A673 (cell line): ENCODE data around the gene CUBN. TPM values are rescaled to one million over a fixed set of nuclear protein-coding genes. Genes with fewer than 3 reads are reported as not detected.

Source experiments
- BruUV-seq: library from RNA; stranded (reverse); fragments of 400-500 nt; replicated peaks from 2 replicates; lab custom pipeline; 2021; lab: Mats Ljungman, UMichigan
- CTCF ChIA-PET: fragments of 300-600 bp; sonication (Branson Sonifier 250); formaldehyde crosslinking; loops from one replicate; lab custom pipeline; 2022; ENCODE audit warnings: antibody characterized with exemption; lab: Charles Lee
- POLR2A ChIA-PET: fragments of 300-600 bp; sonication (Branson Sonifier 250); formaldehyde crosslinking; loops from one replicate; lab custom pipeline; 2022; ENCODE audit warnings: antibody characterized with exemption; ENCODE audit not compliant: low non-redundant PET; lab: Charles Lee
- DNase-seq: peaks from one replicate; pipeline ENCODE4 v3.0.0-alpha.2; 2015; ENCODE audit warnings: low spot score
- H3K27ac ChIP-seq: fragments of 200-600 bp; sonication (generic); 2 replicates; pipeline ENCODE4 v1.5.1; 2016; ENCODE audit warnings: mixed run types, low read depth, mild to moderate bottlenecking, mixed read lengths, antibody characterized with exemption, low read length; ENCODE audit not compliant: poor library complexity, severe bottlenecking
- H3K27me3 ChIP-seq: fragments of 200-600 bp; sonication (generic); replicated peaks from 2 replicates; pipeline ENCODE4 v1.6.1; 2017; ENCODE audit warnings: mixed run types, low read depth, mild to moderate bottlenecking, mixed read lengths, antibody characterized with exemption, low read length; ENCODE audit not compliant: insufficient read depth, poor library complexity
- H3K36me3 ChIP-seq: fragments of 200-600 bp; sonication (generic); 2 replicates; pipeline ENCODE4 v1.6.1; 2016; ENCODE audit warnings: mixed run types, mild to moderate bottlenecking, mixed read lengths, antibody characterized with exemption, low read length; ENCODE audit not compliant: insufficient read depth, poor library complexity, severe bottlenecking
- H3K4me1 ChIP-seq: fragments of 200-600 bp; sonication (generic); 2 replicates; pipeline ENCODE4 v1.6.1; 2017; ENCODE audit warnings: mixed run types, mild to moderate bottlenecking, mixed read lengths, antibody characterized with exemption, low read length; ENCODE audit not compliant: insufficient read depth, poor library complexity, severe bottlenecking
- H3K4me3 ChIP-seq: fragments of 200-600 bp; sonication (generic); 2 replicates; pipeline ENCODE4 v1.5.1; 2016; ENCODE audit warnings: low read depth, mixed run types, mild to moderate bottlenecking, mixed read lengths, low read length; ENCODE audit not compliant: poor library complexity, severe bottlenecking
- H3K9me3 ChIP-seq: fragments of 200-600 bp; sonication (generic); 2 replicates; pipeline ENCODE4 v1.6.1; 2016; ENCODE audit warnings: mixed run types, low read depth, mild to moderate bottlenecking, mixed read lengths, antibody characterized with exemption, low read length; ENCODE audit not compliant: poor library complexity, severe bottlenecking
- EZH2 ChIP-seq: fragments of 200-600 bp; sonication (generic); IDR thresholded peaks from 2 replicates; pipeline ENCODE4 v1.6.1; 2017; ENCODE audit warnings: borderline replicate concordance, low read depth, mild to moderate bottlenecking, mixed read lengths, antibody characterized with exemption, low read length; ENCODE audit not compliant: poor library complexity, severe bottlenecking
- intact Hi-C: fragments of 100-400 bp; cut with micrococcal nuclease; formaldehyde crosslinking; loops from one replicate; pipeline ENCODE4 v1.10.0; 2022; ENCODE audit not compliant: unreplicated experiment
- total RNA-seq: library from RNA; stranded (reverse); gene quantifications from 2 replicates; pipeline ENCODE4 v1.2.3, GENCODE V29; 2021
- TF ChIP-seq, protein P1 (sequence below): fragments of 300-800, 200-600 bp; sonication (generic); conservative IDR thresholded peaks from 2 replicates; pipeline ENCODE4 v1.5.1; 2017; ENCODE audit warnings: low read depth, mild to moderate bottlenecking, antibody characterized with exemption, low read length, moderate library complexity, mixed read lengths

The CUBN gene
- total RNA-seq, 1 experiment from 2014 or later = 3.4 TPM

DNA sequence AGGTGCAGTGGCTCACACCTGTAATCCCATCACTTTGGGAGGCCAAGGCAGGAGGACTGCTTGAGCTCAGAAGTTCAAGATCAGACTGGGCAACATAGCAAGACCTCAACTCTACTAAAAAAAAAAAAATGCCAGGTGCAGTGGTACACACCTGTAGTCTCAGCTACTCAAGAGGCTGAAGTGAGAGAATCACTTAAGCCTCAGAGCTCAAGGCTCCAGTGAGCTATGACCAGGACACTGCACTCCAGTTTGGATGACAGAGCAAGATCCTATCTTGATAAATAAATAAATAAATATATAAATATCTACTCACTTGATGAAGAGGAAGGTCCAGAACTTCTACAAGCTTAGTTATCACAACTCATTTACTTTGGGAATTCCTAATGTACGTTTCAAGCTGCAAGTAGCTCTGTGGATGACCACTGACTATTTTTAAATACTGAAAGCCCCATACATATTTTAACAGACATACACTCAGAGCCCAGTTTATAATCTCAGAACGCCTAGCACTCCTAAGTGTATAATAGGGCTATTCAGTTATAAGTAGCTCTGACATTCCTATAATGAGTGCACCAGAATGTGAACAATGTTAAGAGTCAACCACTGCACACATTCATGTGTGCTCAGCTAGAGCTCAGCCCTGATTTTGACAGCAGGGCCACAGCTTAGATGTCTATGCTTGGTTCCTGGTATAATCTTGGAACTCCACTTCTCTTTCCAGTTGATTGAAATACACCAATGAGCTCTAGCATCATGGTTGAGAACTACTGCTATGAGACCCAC is 119.1 kb downstream of the CUBN start:
- no peak overlapping the region for H3K4me3 ChIP-seq
- no TSS peak for BruUV-seq
- DNase-seq = no peak
- POLR2A ChIA-PET = interaction anchor here (0.6 kb wide), 1 partner anchor 56 kb away, joined by 3 read pairs; no protein-coding TSS in a partner anchor
- TF ChIP-seq, protein P1, sequence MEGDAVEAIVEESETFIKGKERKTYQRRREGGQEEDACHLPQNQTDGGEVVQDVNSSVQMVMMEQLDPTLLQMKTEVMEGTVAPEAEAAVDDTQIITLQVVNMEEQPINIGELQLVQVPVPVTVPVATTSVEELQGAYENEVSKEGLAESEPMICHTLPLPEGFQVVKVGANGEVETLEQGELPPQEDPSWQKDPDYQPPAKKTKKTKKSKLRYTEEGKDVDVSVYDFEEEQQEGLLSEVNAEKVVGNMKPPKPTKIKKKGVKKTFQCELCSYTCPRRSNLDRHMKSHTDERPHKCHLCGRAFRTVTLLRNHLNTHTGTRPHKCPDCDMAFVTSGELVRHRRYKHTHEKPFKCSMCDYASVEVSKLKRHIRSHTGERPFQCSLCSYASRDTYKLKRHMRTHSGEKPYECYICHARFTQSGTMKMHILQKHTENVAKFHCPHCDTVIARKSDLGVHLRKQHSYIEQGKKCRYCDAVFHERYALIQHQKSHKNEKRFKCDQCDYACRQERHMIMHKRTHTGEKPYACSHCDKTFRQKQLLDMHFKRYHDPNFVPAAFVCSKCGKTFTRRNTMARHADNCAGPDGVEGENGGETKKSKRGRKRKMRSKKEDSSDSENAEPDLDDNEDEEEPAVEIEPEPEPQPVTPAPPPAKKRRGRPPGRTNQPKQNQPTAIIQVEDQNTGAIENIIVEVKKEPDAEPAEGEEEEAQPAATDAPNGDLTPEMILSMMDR = no peak
- no peak for TF ChIP-seq EZH2
- peaks cover 19% of the 10 kb centered on the region for H3K4me1 ChIP-seq
- no peak overlapping the region for H3K27ac ChIP-seq
- intact Hi-C loops = no loop called here
- no peaks in the 10 kb centered on the region for H3K36me3 ChIP-seq
- H3K9me3 ChIP-seq = no peaks in the 10 kb centered on the region
- CTCF ChIA-PET = no interaction called here
- H3K27me3 ChIP-seq = no peaks in the 10 kb centered on the region

DNA sequence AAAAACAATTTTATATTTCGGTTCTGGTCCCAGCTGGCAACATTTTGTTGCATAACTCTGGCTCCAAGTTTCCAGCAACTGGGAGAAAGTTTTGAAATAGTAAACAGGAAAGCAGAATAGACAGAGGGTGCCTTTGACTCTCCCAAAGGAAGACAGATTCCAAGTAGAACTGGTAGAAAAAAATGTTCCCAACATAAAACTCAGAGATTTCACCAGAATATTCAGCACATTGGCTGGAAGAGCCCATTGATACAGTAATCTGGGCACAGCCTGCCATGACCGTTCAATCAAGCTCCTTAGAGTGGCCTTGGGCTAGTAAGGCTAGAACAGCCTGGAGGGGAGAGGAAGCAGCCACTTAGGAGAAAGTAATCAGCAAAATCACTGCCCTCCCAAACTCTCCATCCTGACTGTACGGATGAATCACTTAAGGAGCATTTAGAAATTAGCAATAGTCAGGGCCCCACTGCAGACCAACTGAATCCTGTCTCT is 120.4 kb downstream of the CUBN start:
- DNase-seq = peak; percentile 45
- TF ChIP-seq, protein P1 = no peak
- intact Hi-C loops = no loop called here
- Histone ChIP-seq H3K27ac (peak overlapping the region; percentile 41), H3K27me3 (no peaks in the 10 kb centered on the region), H3K9me3 (no peaks in the 10 kb centered on the region), H3K36me3 (no peaks in the 10 kb centered on the region), H3K4me3 (no peak overlapping the region), H3K4me1 (peaks cover 19% of the 10 kb centered on the region)
- ChIA-PET CTCF (no interaction called here), POLR2A (no interaction called here)
- no TSS peak for BruUV-seq

DNA sequence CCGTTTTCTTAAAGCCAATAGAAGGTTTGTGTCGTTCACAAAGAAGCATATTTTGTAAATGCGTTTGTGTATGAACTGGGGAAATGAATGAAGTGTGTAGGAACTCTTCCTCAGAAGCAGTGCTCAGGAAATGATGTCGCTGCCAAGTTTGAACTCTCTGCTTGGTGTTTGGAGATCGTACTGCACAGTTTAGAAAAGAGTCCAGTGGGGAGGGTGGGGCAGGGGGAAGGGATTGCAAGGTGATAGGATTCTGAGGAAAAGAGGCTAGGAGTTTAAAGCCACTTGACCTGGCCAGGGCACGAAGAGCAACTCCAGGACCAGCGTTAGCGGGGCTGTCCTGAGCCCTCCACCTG is 122.2 kb downstream of the CUBN start:
- H3K27me3 ChIP-seq = no peaks in the 10 kb centered on the region
- no peak overlapping the region for H3K4me3 ChIP-seq
- H3K4me1 ChIP-seq = peaks cover 33% of the 10 kb centered on the region
- H3K36me3 ChIP-seq = no peaks in the 10 kb centered on the region
- POLR2A ChIA-PET = no interaction called here
- H3K27ac ChIP-seq = no peak overlapping the region
- intact Hi-C loops = no loop called here
- CTCF ChIA-PET = no interaction called here
- no peaks in the 10 kb centered on the region for H3K9me3 ChIP-seq
- DNase-seq = peak; percentile 41
- BruUV-seq = no TSS peak
- TF ChIP-seq EZH2 = no peak
- TF ChIP-seq, protein P1 = no peak
